ENCODE data around the gene AMBP.

AMBP gene

GRCh38 chr9:114114364-114114763, 36.3 kb upstream of the AMBP start:
- H3K27me3 ChIP-seq, result peaks cover 61% of the 10 kb centered on the region
- TF ChIP-seq, protein P1, sequence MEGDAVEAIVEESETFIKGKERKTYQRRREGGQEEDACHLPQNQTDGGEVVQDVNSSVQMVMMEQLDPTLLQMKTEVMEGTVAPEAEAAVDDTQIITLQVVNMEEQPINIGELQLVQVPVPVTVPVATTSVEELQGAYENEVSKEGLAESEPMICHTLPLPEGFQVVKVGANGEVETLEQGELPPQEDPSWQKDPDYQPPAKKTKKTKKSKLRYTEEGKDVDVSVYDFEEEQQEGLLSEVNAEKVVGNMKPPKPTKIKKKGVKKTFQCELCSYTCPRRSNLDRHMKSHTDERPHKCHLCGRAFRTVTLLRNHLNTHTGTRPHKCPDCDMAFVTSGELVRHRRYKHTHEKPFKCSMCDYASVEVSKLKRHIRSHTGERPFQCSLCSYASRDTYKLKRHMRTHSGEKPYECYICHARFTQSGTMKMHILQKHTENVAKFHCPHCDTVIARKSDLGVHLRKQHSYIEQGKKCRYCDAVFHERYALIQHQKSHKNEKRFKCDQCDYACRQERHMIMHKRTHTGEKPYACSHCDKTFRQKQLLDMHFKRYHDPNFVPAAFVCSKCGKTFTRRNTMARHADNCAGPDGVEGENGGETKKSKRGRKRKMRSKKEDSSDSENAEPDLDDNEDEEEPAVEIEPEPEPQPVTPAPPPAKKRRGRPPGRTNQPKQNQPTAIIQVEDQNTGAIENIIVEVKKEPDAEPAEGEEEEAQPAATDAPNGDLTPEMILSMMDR (IDR thresholded peaks at IDR 0.05; ENCODE audit: low read depth, low read length), result no peak
- DNase-seq, result no peak
- H3K4me3 ChIP-seq (ENCODE audit: low read depth, low read length), result no peak overlapping the region
- H3K9me3 ChIP-seq, result no peaks in the 10 kb centered on the region
- no peaks in the 10 kb centered on the region for H3K36me3 ChIP-seq
- no peaks in the 10 kb centered on the region for H3K4me1 ChIP-seq

DNA sequence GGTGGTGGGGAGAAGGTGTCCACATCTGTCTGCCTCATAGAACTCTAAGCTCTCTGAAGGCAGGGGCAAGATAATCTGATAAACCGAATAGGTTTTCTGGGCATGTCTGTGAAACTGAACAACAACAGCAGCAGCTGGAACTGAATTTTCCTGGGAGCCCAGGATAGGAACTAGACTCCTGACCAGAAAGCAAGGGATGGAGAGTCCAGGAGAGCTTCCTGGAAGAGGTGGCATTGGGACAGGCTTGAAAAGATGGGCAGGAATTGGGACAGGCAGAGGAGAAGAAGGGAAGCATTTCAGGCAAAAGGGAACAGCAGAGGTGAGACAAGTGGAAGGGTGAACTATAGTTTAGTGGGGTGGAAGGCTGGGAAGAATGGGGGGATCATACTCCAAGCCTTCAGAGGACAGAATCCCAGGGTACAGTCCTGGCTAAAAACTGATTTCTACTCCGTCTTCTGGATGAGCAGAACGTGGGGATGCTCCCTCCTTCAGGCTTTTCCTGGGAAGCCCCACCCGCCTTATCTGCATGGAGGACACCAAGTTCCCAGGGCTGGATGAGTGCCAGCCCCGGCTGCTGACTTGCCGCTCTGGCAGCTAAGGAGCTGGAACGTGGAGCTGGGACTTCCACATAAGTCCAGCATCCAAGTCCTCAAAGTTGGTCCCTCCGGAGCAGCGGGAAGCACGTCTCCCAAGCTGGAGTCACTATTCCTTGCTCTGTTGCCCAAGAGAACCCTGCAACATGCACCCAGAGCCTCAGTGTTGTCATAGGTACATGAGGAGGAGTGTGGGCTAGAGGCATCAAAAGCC, 34.9 kb upstream of the AMBP start:
- TF ChIP-seq, protein P1 (IDR thresholded peaks at IDR 0.05; ENCODE audit: low read depth, low read length), result no peak
- no peaks in the 10 kb centered on the region for H3K9me3 ChIP-seq
- DNase-seq, result peak; percentile 55
- H3K4me3 ChIP-seq (ENCODE audit: low read depth, low read length), result no peak overlapping the region
- peaks cover 47% of the 10 kb centered on the region for H3K27me3 ChIP-seq
- no peaks in the 10 kb centered on the region for H3K36me3 ChIP-seq
- no peaks in the 10 kb centered on the region for H3K4me1 ChIP-seq

DNA sequence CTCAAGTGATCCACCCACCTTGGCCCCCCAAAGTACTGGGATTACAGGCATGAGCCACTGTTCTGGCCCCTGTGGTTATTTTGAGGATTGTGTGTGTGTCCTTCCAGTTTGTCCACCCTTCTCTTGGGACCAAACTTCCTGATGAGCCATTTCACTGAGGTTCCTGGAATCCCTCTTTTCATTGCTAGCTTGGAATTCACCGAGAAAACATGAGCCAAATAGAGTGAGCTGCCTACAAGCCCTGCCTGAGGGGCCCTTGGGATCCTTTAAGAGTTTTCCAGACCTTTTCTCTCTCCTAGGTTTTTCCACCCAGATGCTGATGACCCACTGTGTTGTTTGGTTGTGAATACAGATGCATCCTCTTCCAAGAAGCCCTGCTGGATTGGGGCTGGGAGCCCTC, 34.2 kb upstream of the AMBP start:
- Histone ChIP-seq H3K36me3 (no peaks in the 10 kb centered on the region), H3K9me3 (no peaks in the 10 kb centered on the region), H3K4me3 (ENCODE audit: low read depth, low read length) (no peak overlapping the region), H3K27me3 (peaks cover 41% of the 10 kb centered on the region), H3K4me1 (no peaks in the 10 kb centered on the region)
- no peak for DNase-seq
- TF ChIP-seq, protein P1 (IDR thresholded peaks at IDR 0.05; ENCODE audit: low read depth, low read length), result no peak

DNA sequence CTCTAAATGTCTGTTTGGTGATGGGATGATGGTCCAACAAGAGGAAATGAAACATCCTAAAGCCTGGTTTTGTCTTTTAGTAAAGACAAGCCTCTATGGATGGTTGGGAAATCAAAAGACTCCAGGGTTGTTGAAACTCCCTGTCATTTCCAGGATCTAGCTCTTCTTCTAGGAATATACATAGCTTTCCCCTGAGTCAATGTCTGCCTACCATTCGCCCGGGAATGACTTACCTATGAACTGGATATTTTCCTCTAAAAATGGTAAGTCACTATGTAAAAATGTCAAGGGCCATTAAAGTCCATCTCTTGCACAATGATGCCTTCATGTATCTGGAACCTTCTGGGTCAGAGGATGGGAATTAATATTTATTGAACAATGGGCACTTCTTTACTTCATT, 32.1 kb upstream of the AMBP start:
- Histone ChIP-seq H3K27me3 (peaks cover 35% of the 10 kb centered on the region), H3K4me3 (ENCODE audit: low read depth, low read length) (no peak overlapping the region), H3K4me1 (no peaks in the 10 kb centered on the region), H3K36me3 (no peaks in the 10 kb centered on the region), H3K9me3 (no peaks in the 10 kb centered on the region)
- TF ChIP-seq, protein P1 (IDR thresholded peaks at IDR 0.05; ENCODE audit: low read depth, low read length), result no peak
- no peak for DNase-seq

DNA sequence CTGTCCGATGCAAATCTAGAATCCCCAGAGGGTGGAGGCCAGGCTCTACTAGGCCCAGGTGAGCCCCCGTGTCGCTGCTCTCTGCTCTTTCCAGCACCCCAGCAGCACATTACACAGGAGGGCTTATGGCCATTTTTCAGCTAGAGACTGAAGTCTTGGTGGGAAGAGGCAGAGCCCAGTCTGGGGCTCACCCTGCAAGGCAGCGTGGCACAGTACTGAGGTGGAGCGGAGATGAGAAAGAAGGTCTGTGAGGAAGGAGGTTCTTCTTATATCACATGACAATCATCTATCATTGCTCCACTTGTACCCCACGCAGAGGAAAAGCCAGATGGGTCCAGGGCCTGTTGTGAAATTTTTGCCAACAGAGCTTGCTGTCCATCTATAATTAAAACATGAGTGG, 31.0 kb upstream of the AMBP start:
- H3K4me3 ChIP-seq (ENCODE audit: low read depth, low read length), result no peak overlapping the region
- no peak for DNase-seq

More for the DNA sequence above, 31.0 kb upstream of the AMBP start:
- Histone ChIP-seq H3K4me1 (no peaks in the 10 kb centered on the region), H3K9me3 (no peaks in the 10 kb centered on the region), H3K27me3 (peaks cover 42% of the 10 kb centered on the region), H3K36me3 (no peaks in the 10 kb centered on the region)
- TF ChIP-seq, protein P1 (IDR thresholded peaks at IDR 0.05; ENCODE audit: low read depth, low read length), result no peak
